SK-N-SH treated with all-trans-retinoic acid at 6 μM for 48 hours (cell line): ENCODE results near the gene PEAK3.

Experiments used
- ARNTL ChIP-seq: fragments of 450-650 bp; formaldehyde crosslinking; IDR thresholded peaks from 2 replicates; pipeline ENCODE4 v1.5.0; 2020; ENCODE audit warnings: low read depth, mild to moderate bottlenecking, moderate library complexity, borderline replicate concordance
- BACH2 ChIP-seq: fragments of 250-450 bp; sonication (Bioruptor Pico); IDR thresholded peaks from 2 replicates; pipeline ENCODE4 v1.9.0; 2021; ENCODE audit warnings: mild to moderate bottlenecking, borderline replicate concordance
- OSR1 ChIP-seq: fragments of 250-450 bp; sonication (Bioruptor Pico); IDR thresholded peaks from 2 replicates; pipeline ENCODE4 v1.8.0; 2022; ENCODE audit warnings: moderate library complexity, mild to moderate bottlenecking, inconsistent platforms
- PPARA ChIP-seq: fragments of 250-450 bp; sonication (Bioruptor Pico); IDR thresholded peaks from 2 replicates; pipeline ENCODE4 v1.5.0; 2020; ENCODE audit warnings: mild to moderate bottlenecking, borderline replicate concordance
- SNAI2 ChIP-seq: fragments of 250-450 bp; sonication (Bioruptor Pico); IDR thresholded peaks from 2 replicates; pipeline ENCODE4 v1.5.0; 2020; ENCODE audit warnings: mild to moderate bottlenecking, moderate library complexity
- ZFP3 ChIP-seq: fragments of 250-450 bp; sonication (Bioruptor Pico); IDR thresholded peaks from 2 replicates; pipeline ENCODE4 v1.5.0; 2020; ENCODE audit warnings: mild to moderate bottlenecking, moderate library complexity
- ZFP30 ChIP-seq: fragments of 450-650 bp; formaldehyde crosslinking; IDR thresholded peaks from 2 replicates; pipeline ENCODE4 v1.5.0; 2022; ENCODE audit warnings: mild to moderate bottlenecking, moderate library complexity
- TF ChIP-seq, protein P1 (sequence below): fragments of 250-450 bp; sonication (Bioruptor Pico); IDR thresholded peaks from 2 replicates; pipeline ENCODE4 v1.5.1; 2021; ENCODE audit warnings: mild to moderate bottlenecking, moderate library complexity
- TF ChIP-seq, protein P2 (sequence below): fragments of 250-450 bp; sonication (Bioruptor Pico); IDR thresholded peaks from 2 replicates; pipeline ENCODE4 v1.5.1; 2020; ENCODE audit warnings: low read depth, mild to moderate bottlenecking, moderate library complexity
- TF ChIP-seq, protein P3 (sequence below): fragments of 250-450 bp; sonication (Bioruptor Pico); IDR thresholded peaks from 2 replicates; pipeline ENCODE4 v1.5.0; 2020; ENCODE audit warnings: mild to moderate bottlenecking, moderate library complexity
- TF ChIP-seq, protein P4 (sequence below): fragments of 250-450 bp; sonication (Bioruptor Pico); IDR thresholded peaks from 2 replicates; pipeline ENCODE4 v1.8.0; 2021; ENCODE audit warnings: low read depth, mild to moderate bottlenecking, moderate library complexity, borderline replicate concordance

DNA sequence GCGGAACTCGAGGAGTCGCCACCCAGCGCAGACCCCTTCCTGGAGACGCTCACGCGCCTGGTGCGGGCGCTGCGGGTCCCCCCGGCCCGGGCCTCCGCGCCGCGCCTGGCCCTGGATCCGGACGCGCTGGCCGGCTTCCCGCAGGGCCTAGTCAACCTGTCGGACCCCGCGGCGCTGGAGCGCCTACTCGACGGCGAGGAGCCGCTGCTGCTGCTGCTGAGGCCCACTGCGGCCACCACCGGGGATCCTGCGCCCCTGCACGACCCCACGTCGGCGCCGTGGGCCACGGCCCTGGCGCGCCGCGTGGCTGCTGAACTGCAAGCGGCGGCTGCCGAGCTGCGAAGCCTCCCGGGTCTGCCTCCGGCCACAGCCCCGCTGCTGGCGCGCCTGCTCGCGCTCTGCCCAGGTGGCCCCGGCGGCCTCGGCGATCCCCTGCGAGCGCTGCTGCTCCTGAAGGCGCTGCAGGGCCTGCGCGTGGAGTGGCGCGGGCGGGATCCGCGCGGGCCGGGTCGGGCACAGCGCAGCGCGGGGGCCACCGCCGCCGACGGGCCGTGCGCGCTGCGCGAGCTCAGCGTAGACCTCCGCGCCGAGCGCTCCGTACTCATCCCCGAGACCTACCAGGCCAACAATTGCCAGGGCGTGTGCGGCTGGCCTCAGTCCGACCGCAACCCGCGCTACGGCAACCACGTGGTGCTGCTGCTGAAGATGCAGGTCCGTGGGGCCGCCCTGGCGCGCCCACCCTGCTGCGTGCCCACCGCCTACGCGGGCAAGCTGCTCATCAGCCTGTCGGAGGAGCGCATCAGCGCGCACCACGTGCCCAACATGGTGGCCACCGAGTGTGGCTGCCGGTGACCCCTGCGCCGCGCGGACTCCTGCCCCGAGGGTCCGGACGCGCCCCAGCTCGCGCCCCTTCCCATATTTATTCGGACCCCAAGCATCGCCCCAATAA, 30.6 kb downstream of the PEAK3 start:
- TF ChIP-seq, protein P1, sequence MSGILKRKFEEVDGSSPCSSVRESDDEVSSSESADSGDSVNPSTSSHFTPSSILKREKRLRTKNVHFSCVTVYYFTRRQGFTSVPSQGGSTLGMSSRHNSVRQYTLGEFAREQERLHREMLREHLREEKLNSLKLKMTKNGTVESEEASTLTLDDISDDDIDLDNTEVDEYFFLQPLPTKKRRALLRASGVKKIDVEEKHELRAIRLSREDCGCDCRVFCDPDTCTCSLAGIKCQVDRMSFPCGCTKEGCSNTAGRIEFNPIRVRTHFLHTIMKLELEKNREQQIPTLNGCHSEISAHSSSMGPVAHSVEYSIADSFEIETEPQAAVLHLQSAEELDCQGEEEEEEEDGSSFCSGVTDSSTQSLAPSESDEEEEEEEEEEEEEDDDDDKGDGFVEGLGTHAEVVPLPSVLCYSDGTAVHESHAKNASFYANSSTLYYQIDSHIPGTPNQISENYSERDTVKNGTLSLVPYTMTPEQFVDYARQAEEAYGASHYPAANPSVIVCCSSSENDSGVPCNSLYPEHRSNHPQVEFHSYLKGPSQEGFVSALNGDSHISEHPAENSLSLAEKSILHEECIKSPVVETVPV (CRISPR knock-in tag) = no peak
- TF ChIP-seq, protein P2, sequence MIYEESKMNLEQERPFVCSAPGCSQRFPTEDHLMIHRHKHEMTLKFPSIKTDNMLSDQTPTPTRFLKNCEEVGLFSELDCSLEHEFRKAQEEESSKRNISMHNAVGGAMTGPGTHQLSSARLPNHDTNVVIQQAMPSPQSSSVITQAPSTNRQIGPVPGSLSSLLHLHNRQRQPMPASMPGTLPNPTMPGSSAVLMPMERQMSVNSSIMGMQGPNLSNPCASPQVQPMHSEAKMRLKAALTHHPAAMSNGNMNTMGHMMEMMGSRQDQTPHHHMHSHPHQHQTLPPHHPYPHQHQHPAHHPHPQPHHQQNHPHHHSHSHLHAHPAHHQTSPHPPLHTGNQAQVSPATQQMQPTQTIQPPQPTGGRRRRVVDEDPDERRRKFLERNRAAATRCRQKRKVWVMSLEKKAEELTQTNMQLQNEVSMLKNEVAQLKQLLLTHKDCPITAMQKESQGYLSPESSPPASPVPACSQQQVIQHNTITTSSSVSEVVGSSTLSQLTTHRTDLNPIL (CRISPR knock-in tag) = no peak
- no peak for TF ChIP-seq SNAI2 (CRISPR knock-in tag)
- no peak for TF ChIP-seq ARNTL (CRISPR knock-in tag)
- TF ChIP-seq BACH2 = no peak
- TF ChIP-seq, protein P3, sequence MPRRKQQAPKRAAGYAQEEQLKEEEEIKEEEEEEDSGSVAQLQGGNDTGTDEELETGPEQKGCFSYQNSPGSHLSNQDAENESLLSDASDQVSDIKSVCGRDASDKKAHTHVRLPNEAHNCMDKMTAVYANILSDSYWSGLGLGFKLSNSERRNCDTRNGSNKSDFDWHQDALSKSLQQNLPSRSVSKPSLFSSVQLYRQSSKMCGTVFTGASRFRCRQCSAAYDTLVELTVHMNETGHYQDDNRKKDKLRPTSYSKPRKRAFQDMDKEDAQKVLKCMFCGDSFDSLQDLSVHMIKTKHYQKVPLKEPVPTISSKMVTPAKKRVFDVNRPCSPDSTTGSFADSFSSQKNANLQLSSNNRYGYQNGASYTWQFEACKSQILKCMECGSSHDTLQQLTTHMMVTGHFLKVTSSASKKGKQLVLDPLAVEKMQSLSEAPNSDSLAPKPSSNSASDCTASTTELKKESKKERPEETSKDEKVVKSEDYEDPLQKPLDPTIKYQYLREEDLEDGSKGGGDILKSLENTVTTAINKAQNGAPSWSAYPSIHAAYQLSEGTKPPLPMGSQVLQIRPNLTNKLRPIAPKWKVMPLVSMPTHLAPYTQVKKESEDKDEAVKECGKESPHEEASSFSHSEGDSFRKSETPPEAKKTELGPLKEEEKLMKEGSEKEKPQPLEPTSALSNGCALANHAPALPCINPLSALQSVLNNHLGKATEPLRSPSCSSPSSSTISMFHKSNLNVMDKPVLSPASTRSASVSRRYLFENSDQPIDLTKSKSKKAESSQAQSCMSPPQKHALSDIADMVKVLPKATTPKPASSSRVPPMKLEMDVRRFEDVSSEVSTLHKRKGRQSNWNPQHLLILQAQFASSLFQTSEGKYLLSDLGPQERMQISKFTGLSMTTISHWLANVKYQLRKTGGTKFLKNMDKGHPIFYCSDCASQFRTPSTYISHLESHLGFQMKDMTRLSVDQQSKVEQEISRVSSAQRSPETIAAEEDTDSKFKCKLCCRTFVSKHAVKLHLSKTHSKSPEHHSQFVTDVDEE (CRISPR knock-in tag) = no peak
- no peak for TF ChIP-seq PPARA (CRISPR knock-in tag)
- no peak for TF ChIP-seq ZFP30
- no peak for TF ChIP-seq OSR1 (CRISPR knock-in tag)
- TF ChIP-seq ZFP3 (CRISPR knock-in tag) = no peak
- TF ChIP-seq, protein P4, sequence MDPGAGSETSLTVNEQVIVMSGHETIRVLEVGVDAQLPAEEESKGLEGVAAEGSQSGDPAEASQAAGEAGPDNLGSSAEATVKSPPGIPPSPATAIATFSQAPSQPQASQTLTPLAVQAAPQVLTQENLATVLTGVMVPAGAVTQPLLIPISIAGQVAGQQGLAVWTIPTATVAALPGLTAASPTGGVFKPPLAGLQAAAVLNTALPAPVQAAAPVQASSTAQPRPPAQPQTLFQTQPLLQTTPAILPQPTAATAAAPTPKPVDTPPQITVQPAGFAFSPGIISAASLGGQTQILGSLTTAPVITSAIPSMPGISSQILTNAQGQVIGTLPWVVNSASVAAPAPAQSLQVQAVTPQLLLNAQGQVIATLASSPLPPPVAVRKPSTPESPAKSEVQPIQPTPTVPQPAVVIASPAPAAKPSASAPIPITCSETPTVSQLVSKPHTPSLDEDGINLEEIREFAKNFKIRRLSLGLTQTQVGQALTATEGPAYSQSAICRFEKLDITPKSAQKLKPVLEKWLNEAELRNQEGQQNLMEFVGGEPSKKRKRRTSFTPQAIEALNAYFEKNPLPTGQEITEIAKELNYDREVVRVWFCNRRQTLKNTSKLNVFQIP (CRISPR knock-in tag) = no peak
